HCT116 (cell line): ENCODE results near the gene EML1. TPM values are rescaled to one million over a fixed set of nuclear protein-coding genes. Genes with fewer than 3 reads are reported as not detected.

Experiments used
- ATAC-seq: fragments of 200-7000 bp; cut with Tn5 transposase; 2 replicates; pipeline ENCODE4 v1.9.1; 2020; ENCODE audit warnings: mild to moderate bottlenecking, moderate library complexity
- BruUV-seq: library from RNA; stranded (reverse); fragments of 400-500 nt; replicated peaks from 2 replicates; lab custom pipeline; 2021; lab: Mats Ljungman, UMichigan
- CTCF ChIA-PET: fragments of 300-600 bp; sonication (Branson Sonifier 250); formaldehyde crosslinking; loops from one replicate; lab custom pipeline; 2021; ENCODE audit warnings: antibody characterized with exemption; lab: Charles Lee
- POLR2A ChIA-PET: fragments of 300-600, 350-600 bp; sonication (Branson Sonifier 250); formaldehyde crosslinking; loops from one replicate; lab custom pipeline; 2021; ENCODE audit warnings: antibody characterized with exemption; lab: Charles Lee
- RAD21 ChIA-PET, 2 experiments: fragments of 300-600 bp; sonication (Branson Sonifier 250); formaldehyde crosslinking; loops; one replicate each; lab custom pipeline; 2023; ENCODE audit warnings: low total read pairs in 2 of 2; ENCODE audit not compliant: uncharacterized antibody in 2 of 2, unreplicated experiment in 2 of 2, low non-redundant PET in 1 of 2; lab: Charles Lee
- DNase-seq: peaks from one replicate; pipeline ENCODE4 v3.0.0-alpha.2; 2010; ENCODE audit warnings: low read depth, low spot score
- H2AFZ ChIP-seq: fragments of 200-600 bp; shearing (Covaris generic), sonication (generic); 2 replicates; pipeline ENCODE4 v1.6.1; 2017; ENCODE audit warnings: low read depth, mixed run types, mixed read lengths, antibody characterized with exemption, low read length; ENCODE audit not compliant: poor library complexity, severe bottlenecking
- H3K27ac ChIP-seq: 2 replicates; pipeline ENCODE4 v1.5.1; 2012; ENCODE audit warnings: low read depth, low read length
- H3K27me3 ChIP-seq: fragments of 200-600 bp; sonication (generic); 2 replicates; pipeline ENCODE4 v1.6.1; 2016; ENCODE audit warnings: mixed run types, low read length, mixed read lengths; ENCODE audit not compliant: insufficient read depth
- H3K36me3 ChIP-seq, 2 experiments: fragments of 200-500 bp in 1 of 2; fragments of 200-600 bp in 1 of 2; sonication (Bioruptor generic) in 1 of 2; sonication (generic) in 1 of 2; 2 replicates each; pipeline versions ENCODE4 v1.5.1 to v1.6.1; 2014 to 2016; ENCODE audit warnings: low read length in 2 of 2, inconsistent platforms in 1 of 2, mixed read lengths in 1 of 2, mixed run types in 1 of 2; ENCODE audit not compliant: insufficient read depth in 2 of 2, control insufficient read depth in 1 of 2
- H3K4me1 ChIP-seq, 2 experiments: fragments of 200-600 bp in 1 of 2; sonication (generic) in 1 of 2; 2 replicates each; pipeline versions ENCODE4 v1.5.1 to v1.6.1; 2012 to 2017; ENCODE audit warnings: low read length in 2 of 2, inconsistent platforms in 1 of 2, mild to moderate bottlenecking in 1 of 2, mixed read lengths in 1 of 2, mixed run types in 1 of 2, moderate library complexity in 1 of 2; ENCODE audit not compliant: insufficient read depth in 2 of 2, control insufficient read depth in 1 of 2
- H3K4me2 ChIP-seq: fragments of 200-600 bp; sonication (generic); 2 replicates; pipeline ENCODE4 v1.6.1; 2017; ENCODE audit warnings: mixed run types, low read length, mixed read lengths
- H3K4me3 ChIP-seq, 2 experiments: fragments of 200-600 bp in 1 of 2; sonication (generic) in 1 of 2; replicated peaks in 1 of 2; 2 replicates each; pipeline ENCODE4 v1.5.1; 2011 to 2016; ENCODE audit warnings: low read length in 2 of 2, control low read depth in 1 of 2, low read depth in 1 of 2, mild to moderate bottlenecking in 1 of 2, mixed read lengths in 1 of 2, mixed run types in 1 of 2
- H3K79me2 ChIP-seq: fragments of 200-600 bp; sonication (generic); 2 replicates; pipeline ENCODE4 v1.6.1; 2017; ENCODE audit warnings: mild to moderate bottlenecking, mixed run types, low read length, moderate library complexity, mixed read lengths; ENCODE audit not compliant: insufficient read depth
- H3K9ac ChIP-seq: fragments of 200-600 bp; sonication (generic); 2 replicates; pipeline ENCODE4 v1.6.1; 2016; ENCODE audit warnings: low read length, mixed read lengths
- H3K9me2 ChIP-seq: fragments of 200-600 bp; sonication (generic), shearing (Covaris generic); 2 replicates; pipeline ENCODE4 v1.6.1; 2017; ENCODE audit warnings: mixed run types, mild to moderate bottlenecking, moderate library complexity; ENCODE audit not compliant: insufficient read depth
- H3K9me3 ChIP-seq, 2 experiments: fragments of 200-500 bp in 1 of 2; fragments of 200-600 bp in 1 of 2; sonication (Bioruptor generic) in 1 of 2; sonication (generic) in 1 of 2; 2 replicates each; pipeline ENCODE4 v1.6.1; 2014 to 2017; ENCODE audit warnings: low read length in 2 of 2, mixed read lengths in 2 of 2, inconsistent platforms in 1 of 2, low read depth in 1 of 2, mild to moderate bottlenecking in 1 of 2, mixed run types in 1 of 2, moderate library complexity in 1 of 2; ENCODE audit not compliant: control insufficient read depth in 1 of 2, insufficient read depth in 1 of 2
- H4K20me1 ChIP-seq: fragments of 200-600 bp; sonication (generic), shearing (Covaris generic); 2 replicates; pipeline ENCODE4 v1.6.1; 2017; ENCODE audit warnings: mixed run types, mild to moderate bottlenecking, moderate library complexity; ENCODE audit not compliant: insufficient read depth
- CBX3 ChIP-seq: IDR thresholded peaks from 2 replicates; pipeline ENCODE4 v1.6.1; 2012; ENCODE audit warnings: low read depth
- CEBPB ChIP-seq: IDR thresholded peaks from 2 replicates; pipeline ENCODE4 v1.6.1; 2012; ENCODE audit warnings: low read depth
- EGR1 ChIP-seq: IDR thresholded peaks from 2 replicates; pipeline ENCODE4 v1.6.1; 2012; ENCODE audit warnings: low read depth
- ELF1 ChIP-seq: IDR thresholded peaks from 2 replicates; pipeline ENCODE4 v1.6.1; 2012; ENCODE audit warnings: low read depth, borderline replicate concordance
- EZH2 ChIP-seq: fragments of 200-600 bp; sonication (generic); IDR thresholded peaks from 2 replicates; pipeline ENCODE4 v1.6.1; 2017; ENCODE audit warnings: antibody characterized with exemption, mixed run types
- EZH2phosphoT487 ChIP-seq: fragments of 200-600 bp; IDR thresholded peaks from 2 replicates; pipeline ENCODE4 v1.6.1; 2018; ENCODE audit warnings: antibody characterized with exemption, borderline replicate concordance
- JUND ChIP-seq: IDR thresholded peaks from 2 replicates; pipeline ENCODE4 v1.6.1; 2012
- POLR2A ChIP-seq: IDR thresholded peaks from 2 replicates; pipeline ENCODE4 v1.7.0; 2011; ENCODE audit warnings: borderline replicate concordance; ENCODE audit not compliant: insufficient read depth, insufficient read length; ENCODE audit errors: extremely low read depth
- REST ChIP-seq: IDR thresholded peaks from 2 replicates; pipeline ENCODE4 v1.6.1; 2012; ENCODE audit warnings: low read depth
- SIN3A ChIP-seq: IDR thresholded peaks from 2 replicates; pipeline ENCODE4 v1.6.1; 2012; ENCODE audit warnings: low read depth
- SP1 ChIP-seq: IDR thresholded peaks from 2 replicates; pipeline ENCODE4 v1.6.1; 2012; ENCODE audit warnings: low read depth
- SRF ChIP-seq: IDR thresholded peaks from 2 replicates; pipeline ENCODE4 v1.6.1; 2012; ENCODE audit warnings: low read depth
- YY1 ChIP-seq: IDR thresholded peaks from 2 replicates; pipeline ENCODE4 v1.6.1; 2011; ENCODE audit warnings: low read length, low read depth, moderate library complexity, mild to moderate bottlenecking; ENCODE audit not compliant: insufficient replicate concordance; ENCODE audit errors: extremely low read depth
- ZBTB33 ChIP-seq: IDR thresholded peaks from 2 replicates; pipeline ENCODE4 v1.6.1; 2011; ENCODE audit warnings: mild to moderate bottlenecking, low read length, moderate library complexity; ENCODE audit not compliant: insufficient replicate concordance; ENCODE audit errors: extremely low read depth
- ZFX ChIP-seq: fragments of 450-650 bp; IDR thresholded peaks from 2 replicates; pipeline ENCODE4 v1.6.1; 2017
- intact Hi-C: fragments of 100-400 bp; cut with micrococcal nuclease; formaldehyde crosslinking; loops from 2 replicates; pipeline ENCODE4 v1.10.0; 2022
- total RNA-seq: library from RNA; stranded (reverse); gene quantifications from one replicate; pipeline ENCODE4 v1.2.1, GENCODE V29; 2021; ENCODE audit not compliant: unreplicated experiment
- TF ChIP-seq, protein P1 (sequence below): IDR thresholded peaks from 2 replicates; pipeline ENCODE4 v1.6.1; 2012

The EML1 gene
- total RNA-seq, 1 experiment from 2014 or later: 7.4 TPM

DNA sequence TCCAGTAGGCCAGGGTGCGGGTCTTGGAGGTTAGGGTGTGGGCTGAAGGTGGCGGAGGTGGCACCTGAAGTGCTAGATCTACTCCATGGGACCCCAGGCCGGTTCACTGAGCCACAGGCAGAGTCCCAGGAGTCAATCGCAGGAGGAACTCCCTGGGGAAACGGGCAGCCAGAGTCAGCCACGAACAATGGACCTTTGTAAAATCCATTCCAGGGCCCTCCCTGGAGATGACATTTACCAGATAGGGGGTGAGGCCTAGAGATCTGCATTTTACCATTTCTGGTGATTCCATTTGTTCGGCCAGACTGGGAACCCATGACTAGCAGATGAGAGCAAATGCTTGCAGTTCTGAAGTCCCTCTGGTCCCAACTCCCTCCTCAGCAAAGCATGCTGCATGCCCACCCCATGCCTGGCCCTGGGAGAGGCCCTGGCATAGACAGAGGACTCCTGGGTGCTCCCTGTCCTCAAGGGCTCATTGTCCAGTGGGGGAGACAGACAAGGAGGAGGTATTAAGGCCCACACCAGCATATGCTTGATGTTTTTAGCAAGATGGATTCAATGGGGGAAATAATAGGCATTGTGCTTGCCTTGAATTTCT lies 115.5 kb downstream of the EML1 start:
- Histone ChIP-seq H3K4me1 (peaks cover 0 to 9% of the 10 kb centered on the region in 2 experiments; a peak in 2 of 4 replicates), H3K36me3 (no peaks in the 10 kb centered on the region), H3K4me3 (no peak overlapping the region), H3K9me2 (no peaks in the 10 kb centered on the region), H2AFZ (no peak overlapping the region), H3K9me3 (no peaks in the 10 kb centered on the region)
- no TSS peak for BruUV-seq
- POLR2A ChIA-PET: no interaction called here
- DNase-seq (no peak), ATAC-seq (no peak)
- CTCF ChIA-PET: no interaction called here
- intact Hi-C loops: no loop called here
- RAD21 ChIA-PET: no interaction called here
- TF ChIP-seq JUND: no peak
- TF ChIP-seq SIN3A: no peak
- no peak for TF ChIP-seq EZH2phosphoT487
- TF ChIP-seq ZBTB33: no peak
- TF ChIP-seq EGR1: no peak
- no peak for TF ChIP-seq SP1
- TF ChIP-seq SRF: no peak
- TF ChIP-seq, all 23 proteins: peak for 0
- Histone ChIP-seq H3K79me2 (no peaks in the 10 kb centered on the region), H3K27me3 (no peaks in the 10 kb centered on the region), H3K27ac (no peak overlapping the region), H3K4me2 (no peak overlapping the region), H4K20me1 (no peaks in the 10 kb centered on the region), H3K9ac (no peak overlapping the region)

- DNase-seq: no peak
- TF ChIP-seq EZH2phosphoT487 (no peak), CEBPB (no peak), CBX3 (no peak), REST (no peak), SRF (no peak), SIN3A (no peak), SP1 (no peak), ELF1 (no peak), YY1 (no peak), POLR2A (no peak), ZFX (no peak), EZH2 (no peak)
- TF ChIP-seq, protein P1, sequence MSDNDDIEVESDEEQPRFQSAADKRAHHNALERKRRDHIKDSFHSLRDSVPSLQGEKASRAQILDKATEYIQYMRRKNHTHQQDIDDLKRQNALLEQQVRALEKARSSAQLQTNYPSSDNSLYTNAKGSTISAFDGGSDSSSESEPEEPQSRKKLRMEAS: no peak
- TF ChIP-seq, all 23 proteins: peak for 0
- intact Hi-C loops: no loop called here
- ATAC-seq: no peak
- Histone ChIP-seq H4K20me1 (no peaks in the 10 kb centered on the region), H3K27me3 (no peaks in the 10 kb centered on the region), H3K9ac (no peak overlapping the region), H3K4me1 (peaks cover 0 to 9% of the 10 kb centered on the region in 2 experiments; a peak in 2 of 4 replicates), H3K4me2 (no peak overlapping the region), H3K9me2 (no peaks in the 10 kb centered on the region), H3K36me3 (no peaks in the 10 kb centered on the region), H2AFZ (no peak overlapping the region), H3K4me3 (no peak overlapping the region), H3K27ac (no peak overlapping the region), H3K9me3 (no peaks in the 10 kb centered on the region), H3K79me2 (no peaks in the 10 kb centered on the region)
- BruUV-seq: no TSS peak
- POLR2A ChIA-PET: no interaction called here
- RAD21 ChIA-PET: no interaction called here
- CTCF ChIA-PET: no interaction called here
Measured at GRCh38 chr14:99909513-99910064, 116.4 kb downstream of the EML1 start.
